RPMI7951 (cell line): ENCODE results near the gene ZNF445. TPM values are rescaled to one million over a fixed set of nuclear protein-coding genes. Genes with fewer than 3 reads are reported as not detected.
A peak's percentile ranks its signal among the peaks of the same experiment; 100 is the strongest.
"Not testable (repeated sequence)": the region's sequence is repeated elsewhere in the genome, so short reads cannot be mapped to it uniquely, and the experiment has no call there.

Source experiments
- DNase-seq: peaks from one replicate; pipeline ENCODE4 v3.0.0-alpha.2; 2012; ENCODE audit warnings: low read depth
- total RNA-seq: library from RNA; depleted of rRNA; stranded (reverse); fragments of >200 nt; shearing (Covaris generic); gene quantifications from 2 replicates; pipeline ENCODE4 v1.2.3, GENCODE V29; 2014; rRNA removed

Gene ZNF445
- 3.7 and 4.1 TPM in 2 replicates for total RNA-seq

GRCh38 chr3:44477312-44478030 lies at the start of gene ZNF445:
Gene ZNF445, minus strand, starts transcription at chr3:44477670. Its CDS starts 22,121 bp downstream, at chr3:44455549.
- DNase-seq = peak; percentile 84

DNA sequence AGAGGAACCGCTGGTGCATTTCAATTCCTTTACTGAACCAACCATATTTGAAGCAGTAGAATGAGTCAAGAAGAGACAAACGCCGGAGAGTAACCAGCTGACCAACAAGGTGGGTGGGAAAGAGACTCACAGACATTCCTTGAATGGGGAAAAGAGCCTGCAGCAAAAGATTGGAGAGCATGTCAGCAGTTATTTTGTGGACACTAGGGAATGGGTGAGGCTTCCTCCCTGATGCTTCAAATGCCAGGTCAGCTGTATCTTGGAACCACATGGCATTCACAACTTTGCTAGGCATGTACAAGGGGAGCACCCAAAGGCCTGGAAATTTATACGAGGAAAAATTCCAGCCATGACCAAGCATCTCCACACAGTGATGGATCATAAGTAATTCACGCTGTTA lies 47.6 kb upstream of the ZNF445 start:
- peak; percentile 7 for DNase-seq

- no peak for DNase-seq
Measured at GRCh38 chr3:44522494-44522933, 45.0 kb upstream of the ZNF445 start.

- no peak for DNase-seq
Measured at GRCh38 chr3:44521721-44522120, 44.3 kb upstream of the ZNF445 start.

GRCh38 chr3:44518782-44519156 lies 41.3 kb upstream of the ZNF445 start:
- DNase-seq = no peak

DNA sequence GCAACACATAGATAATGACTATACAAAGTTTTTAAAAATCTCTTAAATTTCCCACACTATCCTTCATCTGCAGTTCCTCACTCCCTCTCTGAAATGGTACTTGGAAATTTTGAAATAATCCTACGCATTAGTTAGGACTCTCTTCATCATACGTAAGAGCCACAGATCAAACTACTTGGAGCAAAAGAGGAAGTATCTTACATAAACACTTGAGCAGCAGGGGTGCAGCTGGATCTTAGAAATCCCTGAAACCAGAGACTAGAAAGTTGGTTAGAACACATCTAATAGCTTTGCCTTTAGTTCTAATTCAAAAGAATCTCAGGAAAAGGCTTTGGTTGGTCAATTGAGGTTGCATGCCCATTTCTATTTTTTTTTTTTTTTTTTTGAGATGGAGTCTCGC lies 38.8 kb upstream of the ZNF445 start:
- no peak for DNase-seq

- DNase-seq = no peak
Measured at GRCh38 chr3:44513513-44513912, 36.0 kb upstream of the ZNF445 start.

DNA sequence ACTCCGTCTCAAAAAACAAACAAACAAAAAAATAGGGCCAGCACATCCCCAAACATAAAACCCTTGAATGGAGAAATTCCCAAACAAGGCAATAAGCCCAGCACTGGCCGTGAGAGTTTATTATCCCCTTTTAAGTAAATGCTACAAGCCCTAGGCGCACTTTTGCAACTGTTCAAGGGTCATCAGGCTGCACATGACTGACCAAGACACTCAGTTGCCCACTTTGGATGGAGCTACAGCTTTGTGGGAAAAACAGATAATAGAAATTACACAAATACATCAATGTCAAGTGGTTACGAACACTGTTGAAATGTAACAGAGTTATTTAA lies 33.7 kb upstream of the ZNF445 start:
- DNase-seq = no peak

- peak; percentile 11 for DNase-seq
Measured at GRCh38 chr3:44510000-44510368, 32.5 kb upstream of the ZNF445 start.

- peak; percentile 17 for DNase-seq
Measured at GRCh38 chr3:44509393-44509921, 32.0 kb upstream of the ZNF445 start.

DNA sequence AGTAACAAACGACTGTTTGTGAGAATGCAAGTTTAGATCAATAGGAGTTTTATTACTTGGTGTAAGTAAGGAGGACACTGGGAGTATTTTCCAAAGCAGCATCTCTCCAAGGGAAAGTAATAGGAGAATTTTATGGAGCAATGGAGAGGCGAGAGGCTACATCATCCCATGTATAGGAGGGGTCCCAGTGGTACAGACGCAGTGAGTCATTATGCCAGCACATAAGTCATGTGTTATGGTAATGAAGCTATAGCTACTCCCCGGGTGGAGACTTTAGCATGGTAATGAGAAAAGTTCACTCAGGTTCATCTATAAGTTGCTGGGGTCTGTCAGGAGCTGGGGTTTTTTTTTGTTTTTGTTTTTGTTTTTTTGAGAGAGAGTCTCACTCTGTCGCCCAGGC lies 29.5 kb upstream of the ZNF445 start:
- DNase-seq = no peak

DNA sequence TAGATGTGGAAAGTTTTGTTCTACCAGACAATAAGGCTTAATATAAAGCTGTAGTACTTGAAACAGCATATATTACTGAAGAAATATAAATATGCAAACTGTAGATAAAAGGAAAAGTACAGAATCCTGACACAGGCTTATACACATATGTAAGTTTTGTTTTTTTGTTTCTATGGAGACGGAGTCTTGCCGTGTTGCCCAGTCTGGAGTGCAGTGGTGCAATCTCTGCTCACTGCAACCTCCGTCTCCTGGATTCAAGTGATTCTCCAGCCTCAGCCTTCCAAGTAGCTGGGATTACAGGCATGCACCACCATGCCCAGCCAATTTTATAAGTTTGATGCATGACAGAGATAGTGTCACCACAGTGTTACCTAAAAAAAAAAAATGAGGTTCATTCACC lies 29.1 kb upstream of the ZNF445 start:
- no peak for DNase-seq

- no peak for DNase-seq
Measured at GRCh38 chr3:44504566-44504965, 27.1 kb upstream of the ZNF445 start.

DNA sequence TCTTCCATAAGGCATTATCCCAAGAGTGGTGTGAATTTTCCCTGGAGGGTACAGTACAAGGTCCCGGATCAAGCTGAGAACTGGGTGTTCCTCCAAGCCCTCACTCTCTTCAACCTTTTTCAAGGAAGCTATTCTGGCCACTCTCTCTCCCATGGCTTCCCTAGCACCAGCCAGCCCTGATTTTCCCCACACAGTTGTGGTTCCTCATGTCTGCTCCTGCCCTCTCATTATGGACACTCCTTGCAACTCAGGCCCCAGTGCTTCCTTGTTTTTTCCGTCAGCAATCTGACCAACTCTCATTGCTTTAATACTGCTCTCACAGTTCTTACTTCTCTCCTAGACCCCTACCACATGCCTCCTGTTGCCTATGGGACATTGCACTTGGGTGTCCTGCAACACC lies 25.7 kb upstream of the ZNF445 start:
- DNase-seq = not testable (repeated sequence)

DNA sequence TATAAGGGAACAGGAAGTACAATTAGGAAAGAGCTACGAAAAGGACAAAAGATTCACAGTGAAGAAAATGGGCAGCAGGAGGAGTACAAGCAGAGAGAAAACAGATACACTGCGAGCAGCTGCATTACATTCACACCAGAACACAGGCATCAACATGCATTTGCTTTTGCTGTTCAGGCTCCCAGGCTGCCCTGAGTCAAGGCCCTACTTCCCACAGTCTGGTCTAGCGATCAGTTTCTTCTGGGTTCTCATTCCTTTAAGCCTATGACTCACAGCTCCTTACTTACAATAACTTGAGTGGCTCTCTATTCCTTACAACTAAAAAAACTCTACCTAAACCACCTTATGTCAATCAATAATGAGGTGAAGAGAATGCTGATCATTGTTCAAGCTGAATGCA lies 24.5 kb upstream of the ZNF445 start:
- DNase-seq = no peak

DNA sequence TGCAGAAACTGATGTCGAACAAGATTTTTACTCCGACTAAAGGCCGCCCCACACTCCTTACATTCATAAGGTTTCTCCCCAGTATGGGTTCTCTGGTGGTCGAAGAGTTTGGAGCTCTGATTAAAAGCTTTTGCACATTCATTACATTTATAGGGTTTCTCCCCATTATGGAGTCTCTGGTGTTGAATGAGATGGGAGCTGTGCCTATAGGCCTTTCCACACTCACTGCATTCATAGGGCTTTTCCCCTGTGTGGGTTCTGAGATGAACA lies 22.4 kb upstream of the ZNF445 start:
- not testable (repeated sequence) for DNase-seq

DNA sequence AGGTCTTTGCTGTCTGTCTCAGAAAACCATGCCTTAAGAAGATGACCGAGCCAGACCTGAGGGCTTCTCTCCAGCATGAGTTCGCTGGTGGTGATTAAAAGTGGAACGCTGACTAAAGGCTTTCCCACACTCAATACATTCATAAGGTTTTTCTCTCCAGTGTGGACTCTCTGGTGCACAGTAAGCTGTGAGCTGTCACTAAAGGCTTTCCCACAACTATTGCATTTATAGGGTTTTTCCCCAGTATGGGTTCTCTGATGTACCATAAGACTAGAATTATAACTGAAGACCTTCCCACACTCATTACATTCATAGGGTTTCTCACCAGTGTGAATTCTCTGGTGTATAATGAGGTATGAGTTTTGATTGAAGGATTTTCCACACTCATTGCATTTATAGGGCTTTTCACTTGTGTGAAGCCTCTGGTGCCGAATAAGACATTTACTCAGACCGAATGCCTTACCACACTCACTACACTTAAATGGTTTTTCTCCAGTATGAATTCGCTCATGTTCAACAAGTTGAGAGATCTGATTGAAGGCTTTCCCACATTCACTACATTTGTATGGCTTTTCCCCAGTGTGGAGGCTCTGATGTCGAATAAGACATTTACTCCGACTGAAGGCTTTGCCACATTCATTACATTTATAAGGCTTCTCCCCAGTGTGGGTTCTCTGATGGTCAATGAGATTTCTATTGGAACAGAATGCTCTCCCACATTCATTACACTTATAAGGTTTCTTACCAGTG lies 21.9 kb upstream of the ZNF445 start:
- DNase-seq = no peak

- DNase-seq = no peak
Measured at GRCh38 chr3:44495636-44496415, 18.4 kb upstream of the ZNF445 start.

GRCh38 chr3:44492496-44492895 lies 15.0 kb upstream of the ZNF445 start:
- no peak for DNase-seq

GRCh38 chr3:44482721-44483120 lies 5.3 kb upstream of the ZNF445 start:
- DNase-seq = no peak

- DNase-seq = no peak
Measured at GRCh38 chr3:44478606-44479094, 1.2 kb upstream of the ZNF445 start.

- no peak for DNase-seq
Measured at GRCh38 chr3:44478055-44478468, 592 bp upstream of the ZNF445 start.

- DNase-seq = no peak
Measured at GRCh38 chr3:44476963-44477311, 533 bp downstream of the ZNF445 start.
